Measurements from ENCODE around the gene CREM. TPM values are rescaled to one million over a fixed set of nuclear protein-coding genes. Genes with fewer than 3 reads are reported as not detected.

Gene CREM
- total and polyA plus RNA-seq, 2 of the 4 experiments (the other 2 are of a cell fraction): 33.2 to 40.5 TPM

DNA sequence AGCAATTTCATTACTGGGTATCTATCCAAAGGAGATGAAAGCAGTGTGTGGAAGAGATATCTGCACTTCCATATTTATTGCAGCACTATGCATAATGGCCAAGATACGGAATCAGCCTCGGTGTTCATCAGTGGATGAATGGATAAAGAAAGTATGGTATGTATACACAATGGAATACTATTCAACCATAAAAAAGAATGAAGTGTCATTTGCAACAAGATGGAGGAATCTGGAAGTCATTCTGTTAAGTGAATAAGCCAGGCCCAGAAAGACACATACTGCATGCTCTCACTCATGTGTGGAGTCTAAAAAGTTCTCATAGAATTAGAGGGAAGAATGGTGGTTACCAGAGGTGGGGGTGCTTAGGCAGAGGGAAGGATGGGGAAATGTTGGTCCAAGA is 35.3 kb downstream of the CREM start:
- ATAC-seq (ENCODE audit: low read depth): no peak
- H2BK15ac ChIP-seq (ENCODE audit: low read depth, low read length): no peak overlapping the region
- dilution Hi-C loops (cut with HindIII; ENCODE audit: low sequenced_read_pairs, unreplicated experiment): no loop called here
- no peak overlapping the region for H3K4me2 ChIP-seq (ENCODE audit: low read depth, low read length)
- no peak for DNase-seq
- no peak overlapping the region for H2BK5ac ChIP-seq (ENCODE audit: low read depth, low read length, poor library complexity, severe bottlenecking)
- no peak overlapping the region for H3K18ac ChIP-seq (ENCODE audit: low read depth, low read length)
- H2AFZ ChIP-seq (replicated peaks; ENCODE audit: low read length, poor library complexity): no peak overlapping the region
- H4K20me1 ChIP-seq (ENCODE audit: insufficient read depth, low read length): no peaks in the 10 kb centered on the region
- no peak overlapping the region for H3K9ac ChIP-seq (ENCODE audit: low read depth, low read length)
- H4K91ac ChIP-seq (ENCODE audit: insufficient read depth, low read depth, low read length): no peak overlapping the region
- BruUV-seq (replicated peaks): no TSS peak
- WGBS, 2 experiments (ENCODE audit: extremely low coverage in 2 of 2, insufficient read length in 1 of 2): no CpG with 5 or more reads among the region's 2 CpGs
- no peak overlapping the region for H2BK20ac ChIP-seq (ENCODE audit: low read depth, low read length)
- H3K4me3 ChIP-seq (ENCODE audit: insufficient read depth, low read depth, low read length): no peak overlapping the region
- no peak overlapping the region for H2AK9ac ChIP-seq (replicated peaks; ENCODE audit: low read depth, low read length, poor library complexity)
- in situ Hi-C loops (cut with MboI; ENCODE audit: low sequenced_read_pairs): no loop called here
- H3K56ac ChIP-seq (ENCODE audit: extremely low read depth, insufficient read depth, low read length): no peak overlapping the region
- H3K27me3 ChIP-seq (ENCODE audit: control insufficient read depth, insufficient read depth, low read length): no peaks in the 10 kb centered on the region
- H3K9me1 ChIP-seq (ENCODE audit: insufficient read depth, low read length): no peaks in the 10 kb centered on the region
- TF ChIP-seq NFE2L2 (IDR thresholded peaks at IDR 0.05; ENCODE audit: low read depth, low read length): no peak
- TF ChIP-seq MXI1 (IDR thresholded peaks at IDR 0.05; ENCODE audit: borderline replicate concordance, low read depth, low read length): no peak
- no peak for TF ChIP-seq MAZ (IDR thresholded peaks at IDR 0.05; ENCODE audit: borderline replicate concordance, low read depth, low read length)
- no peak for TF ChIP-seq CEBPB (IDR thresholded peaks at IDR 0.05; ENCODE audit: low read depth, low read length)
- TF ChIP-seq BHLHE40 (IDR thresholded peaks at IDR 0.05; ENCODE audit: low read depth, low read length): no peak
- no peak for TF ChIP-seq FOS (IDR thresholded peaks at IDR 0.05; ENCODE audit: low read depth, low read length)
- TF ChIP-seq, protein P1, sequence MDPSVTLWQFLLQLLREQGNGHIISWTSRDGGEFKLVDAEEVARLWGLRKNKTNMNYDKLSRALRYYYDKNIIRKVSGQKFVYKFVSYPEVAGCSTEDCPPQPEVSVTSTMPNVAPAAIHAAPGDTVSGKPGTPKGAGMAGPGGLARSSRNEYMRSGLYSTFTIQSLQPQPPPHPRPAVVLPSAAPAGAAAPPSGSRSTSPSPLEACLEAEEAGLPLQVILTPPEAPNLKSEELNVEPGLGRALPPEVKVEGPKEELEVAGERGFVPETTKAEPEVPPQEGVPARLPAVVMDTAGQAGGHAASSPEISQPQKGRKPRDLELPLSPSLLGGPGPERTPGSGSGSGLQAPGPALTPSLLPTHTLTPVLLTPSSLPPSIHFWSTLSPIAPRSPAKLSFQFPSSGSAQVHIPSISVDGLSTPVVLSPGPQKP (IDR thresholded peaks at IDR 0.05; ENCODE audit: borderline replicate concordance, low read depth, low read length): no peak
- TF ChIP-seq POLR2A (IDR thresholded peaks at IDR 0.05; ENCODE audit: low read depth, low read length): no peak
- TF ChIP-seq, protein P2, sequence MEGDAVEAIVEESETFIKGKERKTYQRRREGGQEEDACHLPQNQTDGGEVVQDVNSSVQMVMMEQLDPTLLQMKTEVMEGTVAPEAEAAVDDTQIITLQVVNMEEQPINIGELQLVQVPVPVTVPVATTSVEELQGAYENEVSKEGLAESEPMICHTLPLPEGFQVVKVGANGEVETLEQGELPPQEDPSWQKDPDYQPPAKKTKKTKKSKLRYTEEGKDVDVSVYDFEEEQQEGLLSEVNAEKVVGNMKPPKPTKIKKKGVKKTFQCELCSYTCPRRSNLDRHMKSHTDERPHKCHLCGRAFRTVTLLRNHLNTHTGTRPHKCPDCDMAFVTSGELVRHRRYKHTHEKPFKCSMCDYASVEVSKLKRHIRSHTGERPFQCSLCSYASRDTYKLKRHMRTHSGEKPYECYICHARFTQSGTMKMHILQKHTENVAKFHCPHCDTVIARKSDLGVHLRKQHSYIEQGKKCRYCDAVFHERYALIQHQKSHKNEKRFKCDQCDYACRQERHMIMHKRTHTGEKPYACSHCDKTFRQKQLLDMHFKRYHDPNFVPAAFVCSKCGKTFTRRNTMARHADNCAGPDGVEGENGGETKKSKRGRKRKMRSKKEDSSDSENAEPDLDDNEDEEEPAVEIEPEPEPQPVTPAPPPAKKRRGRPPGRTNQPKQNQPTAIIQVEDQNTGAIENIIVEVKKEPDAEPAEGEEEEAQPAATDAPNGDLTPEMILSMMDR (conservative IDR thresholded peaks at IDR 0.05; ENCODE audit: low read depth, low read length): no peak
- no peak for TF ChIP-seq CHD1 (IDR thresholded peaks at IDR 0.05; ENCODE audit: low read depth, low read length)
- no peak for TF ChIP-seq RCOR1 (IDR thresholded peaks at IDR 0.05; ENCODE audit: insufficient replicate concordance, low read length)
- TF ChIP-seq RAD21 (IDR thresholded peaks at IDR 0.05; ENCODE audit: low read length): no peak
- TF ChIP-seq SMC3 (IDR thresholded peaks at IDR 0.05; ENCODE audit: low read depth, low read length): no peak
- no peak overlapping the region for H4K8ac ChIP-seq (ENCODE audit: low read depth in 2 of 2, low read length in 2 of 2)
- no peak overlapping the region for H4K5ac ChIP-seq (ENCODE audit: low read depth, low read length)
- POLR2A ChIA-PET (ENCODE audit: unreplicated experiment): no interaction called here
- H2AK5ac ChIP-seq (ENCODE audit: low read depth, low read length): no peak overlapping the region
- CTCF ChIA-PET: interaction anchor here (1.0 kb wide), 1 partner anchor 29 kb away, joined by 3 read pairs; no protein-coding TSS in a partner anchor
- intact Hi-C loops (cut with micrococcal nuclease): no loop called here
- H3K9me3 ChIP-seq (ENCODE audit: control insufficient read depth, insufficient read depth, low read length): peaks cover 3% of the 10 kb centered on the region; the same call in 1 of the 2 replicates
- no peak overlapping the region for H3K4ac ChIP-seq (ENCODE audit: low read depth, low read length)
- H2BK120ac ChIP-seq (ENCODE audit: low read depth, low read length): no peak overlapping the region
- H3K27ac ChIP-seq (ENCODE audit: insufficient read depth, low read length): no peak overlapping the region
- peaks cover 2% of the 10 kb centered on the region; the same call in 1 of the 2 replicates for H3K36me3 ChIP-seq (ENCODE audit: control insufficient read depth, insufficient read depth, low read length)
- H3K79me1 ChIP-seq (ENCODE audit: low read depth in 1 of 2, low read length in 2 of 2): 0 out of 4 replicates have a peak, but pooled peaks cover 0 to 7% of the 10 kb centered on the region in 2 experiments
- no peaks in the 10 kb centered on the region for H3K4me1 ChIP-seq (ENCODE audit: control insufficient read depth, insufficient read depth, low read length)
- H3K23ac ChIP-seq (ENCODE audit: low read depth, low read length): no peak overlapping the region
- no peak overlapping the region for H3K14ac ChIP-seq (replicated peaks; ENCODE audit: low read depth, low read length)

Measured in IMR-90 (cell line).